Myocyte (in vitro differentiated cells): Measurements from ENCODE around the gene SSH2. TPM values are rescaled to one million over a fixed set of nuclear protein-coding genes. Genes with fewer than 3 reads are reported as not detected.

ENCODE experiments used
- DNase-seq: peaks from one replicate; pipeline ENCODE4 v3.0.0-alpha.2; 2012; ENCODE audit warnings: low read depth
- total RNA-seq: library from RNA; depleted of rRNA; stranded (reverse); fragments of >200 nt; gene quantifications from 2 replicates; pipeline ENCODE4 v1.2.3, GENCODE V29; 2014

The SSH2 gene
- total RNA-seq, 1 donor from 2014 or later = 26.7 TPM

DNA sequence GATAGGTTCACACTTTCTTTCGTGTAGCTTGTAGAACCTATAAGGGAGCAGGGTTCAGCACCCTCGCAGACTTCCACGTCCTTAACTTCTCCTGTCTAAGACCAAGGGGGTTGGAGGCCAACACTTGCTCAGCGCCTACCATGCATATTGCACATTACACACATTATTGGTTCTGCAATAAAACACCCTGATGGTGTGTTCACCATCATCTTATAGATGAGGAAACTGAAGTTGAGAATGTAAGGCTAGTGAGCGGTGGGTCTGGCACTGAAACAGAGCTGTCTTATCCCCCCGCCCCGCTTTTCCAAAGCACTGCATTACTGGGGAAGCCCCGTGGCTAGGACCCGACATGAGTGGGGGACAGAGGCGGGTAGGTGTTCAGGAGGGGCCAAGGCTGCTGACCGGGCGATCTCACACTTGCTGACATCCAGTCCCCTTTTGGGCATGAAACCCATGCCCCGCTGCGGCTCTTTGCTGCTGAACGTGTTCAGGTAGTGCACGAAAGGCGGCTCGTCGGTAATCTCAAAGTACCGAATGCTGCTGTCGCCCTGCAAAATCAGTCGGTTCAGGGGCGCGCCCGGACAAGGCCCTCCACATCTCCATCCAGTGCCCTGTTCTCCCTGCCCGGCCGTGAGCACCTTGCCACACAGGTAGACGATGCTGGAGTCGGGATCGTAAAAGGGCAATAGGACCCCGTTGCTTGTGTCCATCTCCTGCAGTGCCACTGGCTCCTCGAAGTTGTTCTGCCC lies 313.6 kb downstream of the SSH2 start:
- no peak for DNase-seq

- no peak for DNase-seq
Observed at GRCh38 chr17:29615492-29616299, 314.3 kb downstream of the SSH2 start.

DNA sequence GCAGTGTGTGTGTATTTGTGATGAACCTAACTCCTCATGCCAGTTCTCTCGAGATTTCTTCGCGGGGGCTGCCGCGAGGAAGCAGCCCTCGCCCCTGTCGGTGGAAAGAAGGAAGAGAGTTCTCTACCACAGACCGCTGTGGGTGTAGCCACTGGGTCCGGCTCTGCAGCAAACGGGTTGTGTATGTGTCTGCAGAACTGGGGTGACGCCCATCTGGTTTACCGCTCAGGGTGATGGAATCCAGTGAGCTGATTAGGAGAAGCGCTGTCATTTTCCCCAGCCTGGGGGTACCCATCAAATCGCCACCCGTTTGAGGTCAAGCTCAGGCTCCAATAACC lies 315.0 kb downstream of the SSH2 start:
- DNase-seq = no peak

DNA sequence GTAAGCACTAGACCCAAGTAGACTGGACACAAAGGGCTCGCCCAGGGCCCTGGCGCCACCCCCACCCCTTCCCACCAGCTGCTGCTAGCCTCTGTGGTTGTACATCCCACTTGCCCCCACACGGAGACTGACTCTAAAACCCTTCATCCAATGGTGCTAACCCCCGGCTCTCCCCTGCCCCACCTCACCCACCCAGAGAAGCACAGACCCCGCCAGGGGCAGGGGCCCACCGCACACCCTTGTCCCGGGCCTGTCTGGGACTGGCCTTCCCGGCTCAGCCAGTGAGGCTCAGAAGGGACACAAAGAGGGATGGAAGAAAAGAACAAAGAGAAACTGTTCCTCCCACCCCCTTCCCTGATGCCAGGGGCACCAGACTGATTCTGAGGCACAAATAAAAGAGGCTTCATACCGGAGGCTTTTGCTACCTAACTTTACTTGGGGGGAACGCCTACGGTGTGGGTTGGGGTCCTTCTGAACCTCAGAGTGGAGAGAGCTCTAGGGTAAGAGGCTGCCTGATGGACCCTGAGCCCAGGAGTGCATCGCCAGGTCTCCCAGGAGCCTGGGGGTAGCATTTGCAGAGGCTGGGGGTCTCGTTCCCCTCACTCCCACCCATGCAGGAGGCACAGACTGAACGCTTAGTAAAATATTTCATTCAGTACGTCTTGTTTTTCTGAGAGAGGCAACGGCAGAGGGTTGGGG lies 315.5 kb downstream of the SSH2 start:
- DNase-seq = no peak

- no peak for DNase-seq
Observed at GRCh38 chr17:29613856-29614255, 316.2 kb downstream of the SSH2 start.

DNA sequence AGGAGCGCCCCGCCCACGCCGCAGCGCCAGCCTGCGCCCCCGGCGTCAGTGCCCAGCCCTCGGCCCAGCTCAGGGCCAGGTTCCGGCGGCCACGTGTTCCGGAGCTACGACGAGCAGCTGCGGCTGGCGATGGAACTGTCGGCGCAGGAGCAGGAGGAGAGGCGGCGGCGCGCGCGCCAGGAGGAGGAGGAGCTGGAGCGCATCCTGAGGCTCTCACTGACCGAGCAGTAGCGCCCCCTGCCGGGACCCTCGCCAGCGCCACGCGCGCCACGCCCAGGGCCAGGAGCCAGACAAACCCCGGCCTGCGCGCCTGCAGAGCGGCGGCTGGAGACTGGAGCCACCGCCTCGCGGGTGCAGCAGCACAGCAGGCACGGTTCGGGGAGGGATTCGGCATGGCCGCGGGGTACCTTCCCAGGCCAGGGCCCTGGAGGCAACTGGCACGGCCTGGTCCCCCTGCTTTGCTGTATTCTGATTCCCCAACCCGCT lies 316.6 kb downstream of the SSH2 start:
- DNase-seq = no peak

DNA sequence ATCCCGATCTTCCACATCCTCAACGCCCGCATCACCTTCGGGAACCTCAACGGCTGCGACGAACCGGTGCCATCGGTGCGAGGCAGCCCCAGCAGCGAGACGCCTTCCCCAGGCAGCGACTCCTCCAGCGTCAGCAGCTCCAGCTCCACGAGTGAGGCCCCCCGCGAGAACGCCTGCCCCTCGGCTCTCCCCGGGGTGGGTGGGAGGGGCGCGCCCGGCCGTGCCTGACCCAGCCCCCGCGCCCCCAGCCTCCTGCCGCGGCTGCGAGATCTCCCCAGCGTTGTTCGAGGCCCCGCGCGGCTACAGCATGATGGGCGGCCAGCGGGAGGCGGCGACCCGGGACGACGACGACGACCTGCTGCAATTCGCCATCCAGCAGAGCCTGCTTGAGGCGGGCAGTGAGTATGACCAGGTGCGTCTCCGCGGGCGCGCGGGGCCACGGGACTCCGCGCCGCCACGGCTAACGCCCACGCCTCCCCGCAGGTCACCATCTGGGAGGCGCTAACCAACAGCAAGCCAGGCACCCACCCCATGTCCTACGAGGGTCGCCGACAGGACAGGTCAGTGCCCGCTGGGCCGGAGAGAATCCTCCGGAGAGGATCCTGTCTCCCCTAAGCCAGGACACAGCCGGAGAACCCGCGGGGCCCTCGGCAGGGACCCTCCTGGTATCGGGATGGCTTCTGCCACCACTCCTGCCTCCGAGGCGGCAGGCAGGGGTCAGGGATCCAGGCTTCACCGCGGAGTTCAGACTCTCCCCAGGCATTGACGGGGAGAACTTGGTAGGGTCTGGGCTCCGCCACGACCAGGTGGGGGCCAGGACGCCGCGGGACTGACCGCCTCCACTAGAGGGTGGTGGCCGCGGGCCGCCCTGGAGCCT lies 317.4 kb downstream of the SSH2 start:
- DNase-seq = no peak

DNA sequence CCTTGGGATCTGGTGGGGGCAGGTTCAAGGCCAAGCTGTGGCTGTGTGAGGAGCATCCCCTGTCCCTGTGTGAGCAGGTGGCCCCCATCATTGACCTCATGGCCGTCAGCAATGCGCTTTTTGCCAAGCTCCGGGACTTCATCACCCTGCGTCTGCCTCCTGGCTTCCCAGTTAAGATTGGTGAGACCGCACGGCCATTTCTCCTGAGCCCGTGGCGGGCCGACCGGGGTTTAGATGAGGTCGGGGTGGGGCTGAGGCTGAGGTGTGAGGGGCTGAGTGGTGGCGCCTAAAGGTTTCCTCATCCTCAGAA lies 318.0 kb downstream of the SSH2 start:
- DNase-seq = no peak

GRCh38 chr17:29611351-29612093 lies 318.5 kb downstream of the SSH2 start:
- no peak for DNase-seq

DNA sequence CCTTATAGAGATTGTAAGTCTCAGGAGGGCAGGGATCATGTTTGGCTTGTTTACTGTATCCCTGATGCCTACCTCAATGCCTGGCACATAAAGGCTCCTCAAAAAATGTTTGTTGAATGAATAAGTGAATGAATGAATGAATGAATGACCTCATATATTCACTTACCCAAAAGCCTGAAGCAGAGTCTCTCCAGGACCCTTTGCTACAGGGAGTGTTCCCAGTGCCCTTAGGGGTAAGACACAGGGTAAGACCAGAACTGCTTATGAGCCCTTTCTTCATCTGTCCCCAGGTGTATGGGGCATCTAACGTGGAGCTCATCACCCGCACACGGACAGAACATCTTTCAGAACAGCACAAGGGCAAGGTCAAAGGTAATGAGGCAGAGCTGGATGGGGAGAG lies 319.6 kb downstream of the SSH2 start:
- DNase-seq = no peak

DNA sequence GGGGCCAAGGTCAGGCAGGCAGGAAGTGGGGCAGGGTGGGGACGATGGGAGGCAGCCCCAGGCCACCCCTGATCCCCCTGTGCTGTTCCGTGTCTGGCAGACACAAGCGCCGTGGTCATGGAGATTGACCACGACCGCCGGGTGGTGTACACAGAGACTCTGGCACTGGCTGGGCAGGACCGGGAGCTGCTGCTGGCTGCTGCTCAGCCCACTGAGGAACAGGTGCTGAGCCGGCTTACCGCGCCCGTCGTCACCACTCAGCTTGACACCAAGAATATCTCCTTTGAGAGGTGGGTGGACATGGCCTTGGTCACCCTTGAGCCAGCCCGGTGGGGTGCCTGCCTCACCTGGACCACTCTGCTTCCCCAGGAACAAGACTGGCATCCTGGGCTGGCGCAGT lies 321.0 kb downstream of the SSH2 start:
- peak; percentile 77 for DNase-seq

DNA sequence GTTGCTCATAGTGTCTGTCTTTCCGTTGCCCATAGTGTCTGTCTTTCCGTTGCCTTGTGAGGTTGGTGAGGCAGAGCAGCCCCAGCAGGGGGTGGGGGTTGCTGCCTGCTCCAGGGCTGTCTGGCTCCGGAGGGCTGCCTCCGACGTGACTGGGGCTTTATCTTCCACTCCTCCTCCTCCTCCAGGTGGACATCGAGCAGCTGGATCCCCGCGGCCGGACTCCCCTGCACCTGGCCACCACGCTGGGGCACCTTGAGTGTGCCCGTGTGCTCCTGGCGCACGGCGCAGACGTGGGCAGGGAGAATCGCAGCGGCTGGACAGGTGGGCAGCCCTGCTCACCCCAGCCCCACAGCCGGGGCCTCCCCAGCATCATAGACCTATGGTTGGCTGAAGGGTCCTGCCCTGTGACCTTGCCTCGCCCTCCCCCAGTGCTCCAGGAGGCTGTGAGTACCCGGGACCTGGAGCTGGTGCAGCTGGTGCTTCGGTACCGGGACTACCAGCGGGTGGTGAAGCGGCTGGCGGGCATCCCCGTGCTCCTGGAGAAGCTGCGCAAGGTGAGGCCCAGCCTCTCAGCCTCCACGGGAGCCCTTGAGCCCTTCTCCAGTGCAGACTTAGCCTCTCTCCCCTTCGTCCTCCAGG lies 322.4 kb downstream of the SSH2 start:
- no peak for DNase-seq

DNA sequence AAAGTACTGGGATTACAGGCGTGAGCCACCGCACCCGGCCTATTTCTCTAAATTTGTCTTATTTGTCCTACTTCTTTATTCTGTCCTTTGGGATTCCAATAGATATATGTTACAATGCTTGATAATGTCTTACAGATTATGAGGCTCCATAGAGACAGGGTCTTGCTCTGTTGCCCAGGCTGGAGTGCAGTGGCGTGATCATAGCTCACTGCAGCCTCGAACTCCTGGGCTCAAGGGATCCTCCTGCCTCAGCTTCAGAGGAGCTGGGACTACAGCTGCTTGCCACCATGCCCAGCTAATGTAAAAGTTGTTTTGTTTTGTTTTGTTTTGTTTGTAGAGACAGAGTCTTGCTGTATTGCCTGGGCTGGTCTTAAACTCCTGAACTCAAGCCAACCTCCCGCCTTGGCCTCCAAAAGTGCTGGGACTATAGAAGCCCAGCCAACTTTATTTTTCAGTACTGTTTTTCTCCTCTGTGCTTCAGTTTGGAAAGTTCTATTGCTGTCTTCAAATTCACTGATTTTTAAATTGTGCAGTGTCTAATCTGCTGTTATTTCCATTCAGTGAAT lies 326.8 kb downstream of the SSH2 start:
- no peak for DNase-seq

- DNase-seq = no peak
Observed at GRCh38 chr17:29597361-29598172, 332.5 kb downstream of the SSH2 start.

GRCh38 chr17:29596811-29597210 lies 333.2 kb downstream of the SSH2 start:
- DNase-seq = no peak

DNA sequence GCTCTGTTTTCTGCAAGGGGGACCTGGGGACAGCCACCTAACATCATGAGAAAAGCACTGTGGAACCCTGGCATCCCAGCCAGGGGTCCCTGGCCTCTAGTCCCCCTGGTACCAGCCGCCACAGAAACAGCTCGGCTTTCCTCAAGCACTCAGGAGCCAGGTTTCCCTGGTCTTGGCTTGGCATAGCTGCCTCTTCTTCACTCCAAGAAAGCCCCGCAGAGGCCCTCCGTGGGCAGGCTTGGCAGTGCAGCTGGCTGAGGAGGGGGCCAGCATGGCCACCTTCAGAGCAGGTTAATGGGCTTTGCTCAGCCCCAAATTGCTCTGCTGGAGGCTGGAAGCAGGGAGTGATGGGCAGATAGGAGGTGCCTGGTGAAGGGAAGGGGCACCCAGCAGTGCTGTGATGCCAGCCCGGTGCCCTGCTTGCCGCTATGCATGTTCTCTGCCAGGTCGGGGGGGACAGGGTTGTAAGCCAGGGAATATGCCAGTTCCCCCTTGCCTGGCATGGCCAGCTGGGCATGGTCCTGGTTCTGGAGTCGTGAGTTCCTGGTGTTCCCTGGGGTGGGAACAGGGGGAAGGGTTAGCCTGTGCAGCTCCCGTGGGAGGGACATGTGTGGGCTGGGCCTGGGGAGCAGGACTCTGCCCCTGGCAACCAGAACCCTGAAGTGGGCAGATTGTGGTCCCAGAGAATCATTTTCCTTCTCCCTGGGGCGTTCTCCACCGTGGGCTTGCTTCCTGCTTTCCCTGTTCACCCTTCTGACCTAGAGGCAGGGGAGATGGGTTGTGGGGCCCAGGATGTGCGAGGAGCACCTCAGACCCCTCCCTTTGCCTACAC lies 333.9 kb downstream of the SSH2 start:
- DNase-seq = no peak

- DNase-seq = no peak
Observed at GRCh38 chr17:29595107-29595942, 334.7 kb downstream of the SSH2 start.
